NAMALWA (cell line): Measurements from ENCODE around the gene OLR1.
"Not testable (repeated sequence)": the region's sequence is repeated elsewhere in the genome, so short reads cannot be mapped to it uniquely, and the experiment has no call there.

Source experiments
- DNase-seq: peaks from one replicate; pipeline ENCODE4 v3.0.0-alpha.2; 2015; ENCODE audit warnings: low spot score

The OLR1 gene

DNA sequence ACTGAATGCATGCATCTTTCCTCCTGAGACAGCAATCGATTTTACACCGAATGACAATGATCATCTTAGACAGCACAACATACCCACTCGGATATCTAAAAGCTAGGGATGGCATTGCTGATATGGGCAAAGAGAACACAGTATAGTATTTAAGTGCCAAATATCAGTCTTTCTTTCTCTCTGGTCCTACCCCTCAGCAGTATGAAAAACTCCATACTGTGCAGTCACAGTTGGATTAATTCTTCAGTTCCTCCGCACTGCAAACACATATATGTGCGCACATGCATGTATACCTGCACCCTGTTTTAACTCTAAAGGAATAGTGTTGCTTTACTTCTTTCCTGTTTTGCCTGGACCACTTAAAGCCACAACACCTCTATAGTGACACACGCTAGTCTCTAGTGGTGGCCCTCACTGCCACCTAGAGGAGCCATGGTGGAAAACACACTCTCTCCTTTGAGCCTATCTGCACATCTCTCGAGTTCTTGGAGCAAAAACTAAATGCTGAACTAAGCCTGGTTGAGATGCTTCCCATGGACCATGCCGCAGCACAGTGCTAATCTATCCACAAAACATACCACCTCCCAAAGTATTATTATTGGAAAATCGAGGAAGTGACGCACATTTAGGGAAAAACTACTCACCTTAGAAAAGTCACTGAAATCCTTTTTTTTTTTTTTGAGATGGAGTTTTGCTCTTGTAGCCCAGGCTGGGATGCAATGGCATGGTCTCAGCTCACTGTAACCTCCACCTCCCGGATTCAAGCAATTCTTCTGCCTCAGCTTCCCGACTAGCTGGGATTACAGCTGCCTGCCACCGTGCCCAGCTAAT lies 18.8 kb upstream of the OLR1 start:
- peak; percentile 87 for DNase-seq

GRCh38 chr12:10189653-10190052 lies 17.7 kb upstream of the OLR1 start:
- DNase-seq, result no peak

DNA sequence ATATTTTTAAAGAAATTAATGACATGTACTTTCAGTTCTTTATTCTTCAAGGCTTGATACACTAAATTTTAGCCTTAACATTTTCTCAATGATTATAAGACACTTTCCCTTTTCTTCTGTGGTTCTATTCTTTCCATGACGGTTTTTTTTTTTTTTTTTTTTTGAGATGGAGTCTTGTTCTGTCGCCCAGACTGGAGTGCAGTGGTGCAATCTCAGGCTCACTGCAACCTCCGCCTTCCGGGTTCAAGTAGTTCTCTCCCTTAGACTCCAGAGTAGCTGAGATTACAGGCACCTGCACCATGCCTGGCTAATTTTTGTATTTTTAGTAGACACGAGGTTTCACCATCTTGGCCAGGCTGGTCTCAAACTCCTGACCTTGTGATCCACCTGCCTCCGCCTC lies 15.0 kb upstream of the OLR1 start:
- DNase-seq, result not testable (repeated sequence)

GRCh38 chr12:10186299-10186698 lies 14.4 kb upstream of the OLR1 start:
- no peak for DNase-seq

DNA sequence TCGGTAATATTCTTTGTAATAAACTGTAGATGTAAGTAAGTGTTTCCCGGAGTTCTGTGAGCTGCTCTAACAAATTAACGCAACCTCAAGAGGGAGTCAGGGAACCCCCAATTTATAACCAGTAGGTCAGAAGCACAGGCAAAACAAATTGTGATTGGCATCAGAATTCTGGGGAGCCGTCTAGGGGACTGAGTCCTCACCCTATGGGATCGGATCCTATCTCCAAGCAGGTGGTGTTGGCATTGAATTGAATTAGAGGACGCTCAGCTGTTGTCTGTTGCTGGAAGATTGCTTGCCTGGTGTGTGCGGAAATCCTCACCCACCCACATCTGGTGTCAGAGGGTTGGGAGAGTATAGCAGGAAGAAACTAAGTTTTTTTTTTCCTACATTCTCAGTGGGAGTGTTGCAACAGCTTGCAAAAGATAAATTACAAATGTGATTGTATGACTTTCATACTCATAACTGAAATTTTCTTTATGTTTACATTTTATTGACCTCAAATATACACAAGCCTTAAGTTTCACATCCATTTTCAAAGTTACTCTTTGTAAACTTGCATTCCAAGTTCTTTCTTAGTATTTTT lies 12.4 kb upstream of the OLR1 start:
- DNase-seq, result no peak

DNA sequence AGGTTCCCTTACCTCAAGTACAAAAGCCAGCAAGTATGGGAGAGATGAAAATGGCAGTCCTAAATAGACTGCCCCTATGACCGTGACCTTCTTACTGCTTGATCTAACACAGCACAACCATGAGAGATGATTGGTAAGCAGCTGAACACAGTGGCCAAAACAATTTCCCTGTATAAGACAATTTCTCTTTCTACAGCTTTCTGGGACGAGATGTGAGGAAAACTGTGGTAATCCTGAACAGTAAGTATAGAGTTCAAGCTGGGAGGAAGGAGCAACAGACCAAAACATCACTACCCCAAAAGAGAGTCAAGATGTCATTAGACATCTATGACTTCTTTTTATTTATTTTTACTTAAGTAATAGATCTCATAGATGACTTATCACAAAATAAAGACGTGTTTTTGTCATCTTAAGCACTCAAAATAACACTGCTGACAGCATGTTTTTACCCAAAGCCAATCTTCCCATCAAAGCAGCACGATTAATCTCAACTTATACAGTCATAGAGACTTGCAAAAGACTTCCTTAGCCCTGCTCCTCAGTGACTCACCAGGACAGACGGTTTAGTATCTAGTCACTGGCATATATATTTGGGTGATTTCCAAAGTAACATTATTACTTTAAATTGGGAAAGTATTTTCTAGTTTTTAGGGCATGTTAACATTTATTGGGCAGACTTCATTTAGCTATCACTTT lies 10.6 kb upstream of the OLR1 start:
- no peak for DNase-seq

DNA sequence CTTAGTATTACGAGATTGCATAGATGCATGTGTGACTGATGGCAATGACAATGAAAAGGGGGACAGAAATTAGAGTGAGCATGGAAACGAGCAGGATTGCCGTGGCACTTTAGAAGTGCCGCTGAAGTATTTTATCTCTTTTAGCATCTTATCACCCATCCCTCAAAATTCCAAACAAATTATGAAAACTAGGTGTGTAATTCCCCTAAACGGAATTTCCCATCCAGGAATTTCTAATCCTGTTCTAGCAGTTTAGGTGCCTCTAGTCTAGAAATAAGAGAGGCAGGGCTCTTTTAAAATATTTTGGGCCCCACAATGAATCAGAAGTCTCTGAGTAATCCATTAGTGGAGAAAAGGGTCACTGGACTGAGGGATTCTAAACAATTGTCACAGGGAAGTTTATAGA lies 7.8 kb upstream of the OLR1 start:
- no peak for DNase-seq

GRCh38 chr12:10178821-10179220 lies 6.9 kb upstream of the OLR1 start, which contains the start of gene TMEM52B:
Gene TMEM52B, plus strand, starts transcription at chr12:10179032. Its CDS starts 543 bp downstream, at chr12:10179575.
- DNase-seq, result no peak

- DNase-seq, result no peak
Observed at GRCh38 chr12:10175846-10176636, 4.1 kb upstream of the OLR1 start.

- DNase-seq, result no peak
Observed at GRCh38 chr12:10174986-10175614, 3.2 kb upstream of the OLR1 start.

- DNase-seq, result no peak
Observed at GRCh38 chr12:10170216-10170615, 1.7 kb downstream of the OLR1 start.

GRCh38 chr12:10169104-10169503 lies 2.8 kb downstream of the OLR1 start:
- DNase-seq, result no peak

- no peak for DNase-seq
Observed at GRCh38 chr12:10167599-10167998, 4.3 kb downstream of the OLR1 start.

DNA sequence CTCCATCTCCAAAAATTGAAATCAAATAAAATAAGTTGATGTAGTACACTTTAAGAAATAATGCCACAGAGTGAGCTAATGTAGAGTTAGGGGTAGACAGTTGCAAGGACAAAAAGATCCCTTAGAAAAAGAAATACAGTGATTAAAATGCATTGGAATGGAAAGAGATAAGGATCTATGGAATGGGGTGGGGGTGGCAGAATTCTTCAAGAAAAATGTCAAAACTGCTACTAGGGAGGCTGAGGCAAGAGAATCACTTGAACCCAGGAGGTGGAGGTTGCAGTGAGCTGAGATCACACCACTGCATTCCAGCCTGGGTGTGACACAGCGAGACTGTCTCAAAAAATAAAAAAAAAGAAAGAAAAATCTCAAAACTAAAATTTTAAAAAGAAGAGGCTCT lies 6.5 kb downstream of the OLR1 start:
- no peak for DNase-seq

DNA sequence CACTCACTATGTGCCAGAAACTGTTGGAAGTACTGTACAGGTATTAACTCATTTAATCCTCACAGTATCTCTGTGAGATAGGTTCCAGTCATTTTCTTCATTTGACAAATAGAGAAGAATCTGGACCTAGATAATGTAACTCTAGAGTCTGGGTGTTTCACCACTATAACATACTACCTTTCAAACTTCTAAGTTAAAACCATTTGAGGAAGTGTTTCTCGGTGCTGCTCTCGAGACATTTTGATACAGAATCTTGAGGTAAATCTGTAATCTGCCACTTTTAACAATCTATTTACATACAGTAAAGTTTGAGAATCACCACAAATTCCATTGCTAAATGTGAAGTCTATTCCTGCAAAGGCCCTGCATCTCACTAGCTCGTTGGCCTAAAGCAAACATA lies 8.8 kb downstream of the OLR1 start:
- DNase-seq, result no peak

DNA sequence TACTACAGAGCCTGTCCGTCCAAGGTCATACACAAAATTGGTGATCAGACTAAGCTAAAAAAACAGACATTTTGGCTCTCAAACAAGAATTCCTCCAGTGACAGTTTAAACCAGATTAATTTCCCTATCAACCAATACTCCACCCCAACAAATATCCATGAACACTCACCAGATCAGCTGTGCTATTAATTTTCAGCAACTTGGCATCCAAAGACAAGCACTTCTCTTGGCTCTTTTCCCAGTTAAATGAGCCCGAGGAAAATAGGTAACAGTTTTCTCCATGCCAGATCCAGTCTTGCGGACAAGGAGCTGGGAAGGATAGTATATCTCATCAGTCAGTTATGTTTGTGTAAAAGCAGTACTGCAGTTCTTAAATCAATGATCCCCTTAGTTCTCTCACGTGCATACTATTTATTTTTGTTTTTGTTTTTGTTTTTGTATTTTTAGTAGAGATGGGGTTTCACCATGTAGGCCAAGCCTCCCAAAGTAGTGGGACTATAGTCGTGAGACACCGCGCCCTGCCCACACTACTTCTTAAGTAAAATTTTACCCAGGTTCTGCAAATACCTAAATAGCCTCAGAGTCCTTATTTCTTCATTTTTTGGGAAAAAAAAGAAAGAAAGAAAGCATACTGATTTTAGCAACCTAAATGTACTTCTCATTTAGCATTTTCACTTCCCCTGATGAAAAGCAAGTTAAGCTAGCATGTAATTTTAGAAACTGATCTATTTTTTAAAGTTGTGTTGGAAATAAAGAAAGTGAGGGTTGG lies 11.1 kb downstream of the OLR1 start:
- no peak for DNase-seq

DNA sequence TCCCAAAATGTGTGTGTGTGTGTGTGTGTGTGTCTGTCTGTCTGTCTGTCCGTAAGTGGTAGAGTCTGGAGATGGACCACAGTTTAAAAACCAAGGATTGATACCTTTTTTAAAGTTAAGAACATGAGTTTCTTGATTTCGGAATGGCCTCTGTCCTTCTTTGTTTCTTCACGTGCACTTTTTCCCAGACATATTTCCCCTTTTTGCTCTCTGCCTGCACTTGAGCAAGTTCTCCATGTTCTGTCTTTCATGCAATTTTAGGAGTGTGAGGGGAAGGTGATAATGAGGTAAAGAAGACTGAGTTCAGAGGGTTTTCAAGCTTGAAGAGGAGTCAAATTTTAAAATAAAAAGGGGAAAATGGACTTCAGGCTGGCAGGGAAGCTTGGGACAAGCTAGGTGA lies 12.7 kb downstream of the OLR1 start:
- DNase-seq, result no peak

DNA sequence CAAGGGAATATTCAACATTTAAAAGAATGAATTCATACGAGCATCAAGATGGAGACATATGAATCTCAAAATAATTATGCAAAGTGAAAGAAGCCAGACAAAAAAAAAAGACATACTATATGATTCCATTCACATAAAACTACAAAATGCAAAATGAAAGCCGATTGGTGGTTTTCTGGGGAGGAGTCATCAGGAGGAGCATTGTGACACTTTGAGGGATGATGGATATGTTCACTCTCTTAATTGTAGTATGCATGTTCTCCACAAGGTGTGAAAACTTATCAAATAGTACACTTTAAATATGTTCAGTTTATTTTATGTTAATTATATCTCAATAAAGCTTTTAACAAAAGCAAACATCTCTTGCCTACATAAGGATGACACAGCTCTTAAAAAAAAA lies 13.5 kb downstream of the OLR1 start:
- DNase-seq, result peak; percentile 62

DNA sequence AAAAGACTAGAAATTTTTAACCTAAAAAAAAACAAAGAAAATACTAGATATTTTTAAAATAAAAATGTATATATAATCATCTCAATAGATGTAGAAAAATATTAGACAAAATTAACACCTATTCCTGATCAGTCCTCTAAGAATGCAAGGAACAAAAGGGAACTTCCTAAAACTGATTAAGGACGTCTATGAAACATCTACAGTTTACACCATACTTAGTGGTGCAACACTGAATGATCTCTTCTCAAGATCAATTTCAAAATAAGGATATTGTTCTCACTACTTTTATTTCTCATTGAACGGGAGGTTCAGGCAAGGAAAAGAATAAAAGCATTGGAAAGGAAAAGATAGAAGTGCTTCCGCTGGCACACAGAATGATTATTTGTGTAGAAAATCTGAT lies 16.0 kb downstream of the OLR1 start:
- no peak for DNase-seq

GRCh38 chr12:10154145-10154496 lies 17.8 kb downstream of the OLR1 start:
- no peak for DNase-seq
